ENCODE measurements around the gene ERC1.

Gene ERC1

DNA sequence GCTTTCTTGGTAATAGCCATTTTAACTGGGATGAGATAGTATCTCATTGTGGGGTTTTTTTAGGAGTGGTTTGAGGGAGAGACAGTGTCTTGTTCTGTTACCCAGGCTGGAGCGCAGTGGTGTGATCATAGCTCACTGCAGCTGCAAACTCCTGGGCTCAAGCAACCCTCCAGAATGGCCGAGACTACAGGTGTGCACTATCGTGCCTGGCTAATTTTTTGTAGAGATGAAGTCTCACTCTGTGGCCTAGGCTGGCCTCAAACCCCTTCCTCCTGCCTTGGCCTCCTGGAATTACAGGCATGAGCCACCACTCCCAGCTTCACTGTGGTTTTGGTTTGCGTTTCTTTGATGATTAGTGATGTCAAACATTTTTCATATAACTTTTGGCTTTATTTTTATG is 293.6 kb downstream of the ERC1 start:
- H3K4me3 ChIP-seq (ENCODE audit: low read length) = no peak overlapping the region
- no peak for DNase-seq (ENCODE audit: low read depth)
- TF ChIP-seq, protein P1, sequence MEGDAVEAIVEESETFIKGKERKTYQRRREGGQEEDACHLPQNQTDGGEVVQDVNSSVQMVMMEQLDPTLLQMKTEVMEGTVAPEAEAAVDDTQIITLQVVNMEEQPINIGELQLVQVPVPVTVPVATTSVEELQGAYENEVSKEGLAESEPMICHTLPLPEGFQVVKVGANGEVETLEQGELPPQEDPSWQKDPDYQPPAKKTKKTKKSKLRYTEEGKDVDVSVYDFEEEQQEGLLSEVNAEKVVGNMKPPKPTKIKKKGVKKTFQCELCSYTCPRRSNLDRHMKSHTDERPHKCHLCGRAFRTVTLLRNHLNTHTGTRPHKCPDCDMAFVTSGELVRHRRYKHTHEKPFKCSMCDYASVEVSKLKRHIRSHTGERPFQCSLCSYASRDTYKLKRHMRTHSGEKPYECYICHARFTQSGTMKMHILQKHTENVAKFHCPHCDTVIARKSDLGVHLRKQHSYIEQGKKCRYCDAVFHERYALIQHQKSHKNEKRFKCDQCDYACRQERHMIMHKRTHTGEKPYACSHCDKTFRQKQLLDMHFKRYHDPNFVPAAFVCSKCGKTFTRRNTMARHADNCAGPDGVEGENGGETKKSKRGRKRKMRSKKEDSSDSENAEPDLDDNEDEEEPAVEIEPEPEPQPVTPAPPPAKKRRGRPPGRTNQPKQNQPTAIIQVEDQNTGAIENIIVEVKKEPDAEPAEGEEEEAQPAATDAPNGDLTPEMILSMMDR (IDR thresholded peaks at IDR 0.05; ENCODE audit: insufficient read depth, low read depth, low read length, missing control alignments) = no peak

DNA sequence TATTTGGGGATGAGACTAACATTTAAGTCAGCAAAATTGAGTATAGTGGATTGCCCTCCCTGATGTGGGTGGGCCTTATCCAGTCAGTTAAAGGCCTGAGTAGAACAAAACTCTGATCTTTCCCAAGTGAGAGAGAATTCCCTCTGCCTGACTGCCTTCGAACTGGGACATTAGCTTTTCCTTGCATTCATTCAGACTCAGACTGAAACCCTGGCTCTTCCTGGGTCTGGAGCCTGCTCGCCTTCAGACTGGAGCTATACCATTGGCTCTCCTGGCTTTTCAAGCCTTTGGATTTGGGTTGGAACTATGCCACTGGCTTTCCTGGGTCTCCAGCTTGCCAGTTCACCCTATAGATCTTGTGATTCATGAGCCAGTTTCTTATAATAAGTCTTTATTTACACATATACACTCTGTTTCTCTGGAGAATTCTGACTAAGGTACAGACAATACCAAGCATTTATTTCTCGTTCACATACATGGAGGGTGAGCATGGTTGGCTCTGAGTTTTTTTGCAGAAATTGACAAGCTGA is 296.5 kb downstream of the ERC1 start:
- no peak overlapping the region for H3K4me3 ChIP-seq (ENCODE audit: low read length)
- TF ChIP-seq, protein P1 (IDR thresholded peaks at IDR 0.05; ENCODE audit: insufficient read depth, low read depth, low read length, missing control alignments) = no peak
- DNase-seq (ENCODE audit: low read depth) = no peak

DNA sequence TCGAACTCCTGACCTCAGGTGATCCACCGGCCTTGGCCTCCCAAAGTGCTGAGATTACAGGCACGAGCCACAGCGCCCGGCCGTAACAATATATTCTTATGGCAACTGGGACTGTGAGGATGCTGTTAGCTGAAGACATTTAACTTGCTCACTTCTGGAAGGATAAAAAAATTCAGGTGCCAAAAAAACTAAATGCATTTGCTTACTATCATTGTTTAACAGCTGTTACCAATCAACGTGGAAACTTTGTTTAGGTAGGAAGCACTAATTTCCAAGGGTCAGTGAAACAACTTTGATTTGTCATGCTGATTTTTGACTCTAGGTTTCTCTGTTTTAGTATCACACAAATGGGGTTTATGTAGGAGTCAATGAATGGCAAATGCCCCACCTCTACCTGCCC is 297.3 kb downstream of the ERC1 start:
- H3K4me3 ChIP-seq (ENCODE audit: low read length) = no peak overlapping the region
- TF ChIP-seq, protein P1 (IDR thresholded peaks at IDR 0.05; ENCODE audit: insufficient read depth, low read depth, low read length, missing control alignments) = no peak
- DNase-seq (ENCODE audit: low read depth) = no peak

DNA sequence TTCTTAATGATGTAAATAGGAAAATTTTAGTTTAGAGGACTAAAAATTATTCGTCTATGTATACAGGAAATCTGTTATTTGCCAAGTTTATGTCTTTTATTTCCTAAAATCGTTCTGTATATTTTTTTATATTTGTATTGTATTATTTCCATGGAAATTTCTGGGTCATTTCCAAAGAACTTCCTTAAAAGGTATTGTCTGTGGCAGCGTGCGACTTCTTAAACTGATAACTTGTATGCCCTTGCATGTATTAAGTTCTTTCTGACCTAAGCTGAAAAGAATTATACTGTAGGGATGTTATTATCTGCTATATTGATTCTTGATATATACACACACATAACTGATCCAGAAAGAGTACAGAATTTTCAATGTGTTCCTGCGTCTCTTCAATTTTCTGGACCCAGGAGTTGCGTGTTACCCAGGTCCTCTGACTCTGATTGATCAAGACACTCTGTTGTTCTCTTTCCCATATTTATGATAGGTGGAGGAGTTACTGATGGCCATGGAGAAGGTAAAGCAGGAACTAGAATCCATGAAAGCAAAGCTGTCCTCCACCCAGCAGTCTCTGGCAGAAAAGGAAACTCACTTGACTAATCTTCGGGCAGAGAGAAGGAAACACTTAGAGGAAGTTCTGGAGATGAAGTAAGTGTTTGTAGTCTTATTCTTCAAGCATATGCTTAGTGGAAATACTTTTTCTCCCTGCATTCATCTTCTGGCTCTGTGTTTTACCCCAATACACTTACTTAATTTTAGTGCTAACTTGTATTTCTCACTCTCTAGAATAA is 298.5 kb downstream of the ERC1 start:
- DNase-seq (ENCODE audit: low read depth) = no peak
- H3K4me3 ChIP-seq (ENCODE audit: low read length) = no peak overlapping the region
- TF ChIP-seq, protein P1 (IDR thresholded peaks at IDR 0.05; ENCODE audit: insufficient read depth, low read depth, low read length, missing control alignments) = no peak

DNA sequence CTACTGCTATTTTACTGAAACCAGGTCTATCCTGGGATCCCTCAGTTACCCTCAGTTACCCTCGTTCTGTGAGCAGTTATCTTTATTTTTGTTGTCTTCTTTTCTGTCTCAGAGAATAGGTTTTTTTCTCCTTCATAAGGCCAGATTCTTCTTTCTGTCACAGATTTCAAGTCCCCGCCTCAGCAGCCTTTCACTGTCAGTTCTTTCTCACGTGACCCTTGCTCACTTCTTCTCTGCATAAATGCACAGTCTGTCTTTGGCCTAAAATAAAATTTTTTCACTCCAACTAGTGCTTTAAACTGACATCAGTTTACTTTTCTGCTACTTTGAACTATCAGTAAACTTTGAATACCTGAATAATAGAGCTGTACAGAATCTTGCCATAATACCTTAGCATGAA is 299.7 kb downstream of the ERC1 start:
- H3K4me3 ChIP-seq (ENCODE audit: low read length) = no peak overlapping the region
- no peak for DNase-seq (ENCODE audit: low read depth)

DNA sequence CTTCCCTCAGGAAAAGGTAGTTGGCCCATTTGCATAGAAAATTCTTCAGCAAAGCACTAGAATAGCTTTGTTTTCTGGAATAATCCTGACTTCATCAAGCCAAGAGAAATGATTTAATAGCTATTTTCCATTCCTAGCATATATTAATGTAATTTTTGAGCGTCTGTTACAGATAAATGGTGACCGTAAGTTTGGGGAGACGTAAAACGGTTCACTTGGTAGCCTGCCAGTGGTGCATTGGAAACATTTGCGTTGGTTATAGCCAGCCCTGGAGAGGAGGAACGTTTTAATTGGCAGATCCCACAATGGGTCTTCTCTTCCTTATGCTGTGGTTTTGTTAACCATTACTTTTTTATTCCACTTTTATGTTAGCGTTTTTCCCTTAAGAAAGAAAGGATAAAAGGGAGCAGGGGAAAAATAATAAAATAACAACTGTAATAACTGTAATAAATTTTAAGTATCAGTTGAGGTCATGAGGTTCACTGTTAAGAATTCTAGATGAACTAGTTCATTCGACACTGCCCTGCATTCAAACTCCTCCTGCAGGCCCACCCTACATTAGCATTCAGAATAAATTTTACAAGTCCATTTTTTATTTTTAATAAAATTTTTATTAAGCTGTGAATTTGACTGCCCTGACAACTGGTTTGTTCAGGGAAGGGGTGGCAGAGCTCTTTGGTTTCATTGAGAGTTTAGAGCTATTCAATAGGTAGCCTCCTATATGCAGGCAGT is 300.7 kb downstream of the ERC1 start:
- TF ChIP-seq, protein P1 (IDR thresholded peaks at IDR 0.05; ENCODE audit: insufficient read depth, low read depth, low read length, missing control alignments) = no peak
- no peak for DNase-seq (ENCODE audit: low read depth)
- H3K4me3 ChIP-seq (ENCODE audit: low read length) = no peak overlapping the region

More for the DNA sequence above, 299.7 kb downstream of the ERC1 start:
- TF ChIP-seq, protein P1 (IDR thresholded peaks at IDR 0.05; ENCODE audit: insufficient read depth, low read depth, low read length, missing control alignments) = no peak
